ENCODE data around the gene PODXL2. TPM values are rescaled to one million over a fixed set of nuclear protein-coding genes. Genes with fewer than 3 reads are reported as not detected.

Gene PODXL2
- total RNA-seq, 4 donors from 2014 or later = 1.5 to 13.5 TPM; not detected in 2

DNA sequence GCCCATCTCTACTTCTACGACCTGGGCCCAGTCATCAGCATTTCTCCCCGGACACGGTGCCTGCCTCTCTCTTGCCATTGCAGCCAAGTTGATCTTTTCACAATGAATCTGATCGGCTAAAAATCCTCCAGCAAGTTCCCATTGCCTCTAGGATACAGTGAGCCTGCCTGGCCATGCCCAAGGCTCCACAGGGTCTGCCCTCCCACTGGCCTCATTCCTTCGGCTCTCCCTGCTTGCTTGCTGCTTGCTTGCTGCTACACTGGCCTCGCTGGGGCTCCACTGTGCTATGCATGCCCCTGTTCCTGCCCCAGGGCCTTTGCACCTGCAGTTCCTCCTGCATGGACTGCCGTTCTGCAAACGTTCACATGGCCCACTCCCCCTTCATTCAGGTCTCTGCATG lies 45.8 kb downstream of the PODXL2 start:
- Histone ChIP-seq H3K27ac (no peak overlapping the region), H3K4me3 (no peak overlapping the region), H3K36me3 (no peaks in the 10 kb centered on the region), H3K27me3 (no peaks in the 10 kb centered on the region), H3K4me1 (peaks cover 0 to 7% of the 10 kb centered on the region in 2 donors), H3K9me3 (no peaks in the 10 kb centered on the region)
- peak in 1 of 2 donors; percentile 9 for DNase-seq
- intact Hi-C loops (cut with DNase I; ENCODE audit: low total_unique reads) = loop anchor here (10.0 kb wide), 1 partner anchor 80 kb away; the partner anchor contains the start of genes MCM2 and TPRA1
- no peak for TF ChIP-seq POLR2A (IDR thresholded peaks at IDR 0.05)
- TF ChIP-seq, protein P1, sequence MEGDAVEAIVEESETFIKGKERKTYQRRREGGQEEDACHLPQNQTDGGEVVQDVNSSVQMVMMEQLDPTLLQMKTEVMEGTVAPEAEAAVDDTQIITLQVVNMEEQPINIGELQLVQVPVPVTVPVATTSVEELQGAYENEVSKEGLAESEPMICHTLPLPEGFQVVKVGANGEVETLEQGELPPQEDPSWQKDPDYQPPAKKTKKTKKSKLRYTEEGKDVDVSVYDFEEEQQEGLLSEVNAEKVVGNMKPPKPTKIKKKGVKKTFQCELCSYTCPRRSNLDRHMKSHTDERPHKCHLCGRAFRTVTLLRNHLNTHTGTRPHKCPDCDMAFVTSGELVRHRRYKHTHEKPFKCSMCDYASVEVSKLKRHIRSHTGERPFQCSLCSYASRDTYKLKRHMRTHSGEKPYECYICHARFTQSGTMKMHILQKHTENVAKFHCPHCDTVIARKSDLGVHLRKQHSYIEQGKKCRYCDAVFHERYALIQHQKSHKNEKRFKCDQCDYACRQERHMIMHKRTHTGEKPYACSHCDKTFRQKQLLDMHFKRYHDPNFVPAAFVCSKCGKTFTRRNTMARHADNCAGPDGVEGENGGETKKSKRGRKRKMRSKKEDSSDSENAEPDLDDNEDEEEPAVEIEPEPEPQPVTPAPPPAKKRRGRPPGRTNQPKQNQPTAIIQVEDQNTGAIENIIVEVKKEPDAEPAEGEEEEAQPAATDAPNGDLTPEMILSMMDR (IDR thresholded peaks at IDR 0.05) = no peak

DNA sequence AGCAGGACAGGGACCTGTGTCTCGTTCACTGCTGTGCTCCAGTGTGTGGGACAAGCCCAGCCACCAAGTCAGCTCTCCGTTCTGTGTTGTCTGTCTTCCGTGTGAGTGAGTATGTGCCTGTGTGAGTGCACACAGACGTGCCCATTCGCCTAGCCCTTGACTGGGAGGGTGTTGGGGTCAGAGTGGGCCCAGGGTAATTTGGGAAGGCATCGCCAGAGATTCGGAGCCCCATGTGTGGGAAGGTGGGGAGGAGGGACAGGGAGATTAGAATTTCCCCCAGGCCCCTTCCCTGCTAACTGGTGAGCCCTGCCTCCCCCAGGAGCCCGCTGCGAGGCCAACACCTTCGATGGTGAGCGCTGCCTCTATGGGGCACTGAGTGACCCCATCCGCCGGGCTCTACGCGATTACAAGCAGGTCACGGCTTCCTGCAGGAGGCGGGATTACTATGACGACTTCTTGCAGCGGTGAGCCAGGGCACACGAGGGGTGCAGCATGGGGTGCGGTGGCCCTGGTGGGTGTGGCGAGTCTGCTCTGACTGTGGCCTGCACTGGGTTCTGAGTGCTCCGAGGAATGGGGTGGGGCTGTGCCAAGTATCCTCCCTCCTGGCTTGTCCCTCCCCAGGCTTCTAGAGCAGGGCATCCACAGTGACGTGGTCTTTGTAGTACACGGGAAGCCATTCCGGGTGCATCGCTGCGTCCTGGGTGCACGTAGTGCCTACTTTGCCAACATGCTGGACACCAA lies 46.8 kb downstream of the PODXL2 start:
- no peaks in the 10 kb centered on the region for H3K27me3 ChIP-seq
- intact Hi-C loops (cut with DNase I; ENCODE audit: low total_unique reads) = loop anchor here (10.0 kb wide), 1 partner anchor 81 kb away; the partner anchor contains the start of genes MCM2 and TPRA1
- H3K9me3 ChIP-seq = no peaks in the 10 kb centered on the region
- H3K4me3 ChIP-seq = no peak overlapping the region
- no peaks in the 10 kb centered on the region for H3K36me3 ChIP-seq
- peak; percentile 14 to 17 for DNase-seq
- H3K4me1 ChIP-seq = peaks cover 0 to 7% of the 10 kb centered on the region in 2 donors
- no peak for TF ChIP-seq POLR2A (IDR thresholded peaks at IDR 0.05)
- TF ChIP-seq, protein P1 (IDR thresholded peaks at IDR 0.05) = no peak
- no peak overlapping the region for H3K27ac ChIP-seq

DNA sequence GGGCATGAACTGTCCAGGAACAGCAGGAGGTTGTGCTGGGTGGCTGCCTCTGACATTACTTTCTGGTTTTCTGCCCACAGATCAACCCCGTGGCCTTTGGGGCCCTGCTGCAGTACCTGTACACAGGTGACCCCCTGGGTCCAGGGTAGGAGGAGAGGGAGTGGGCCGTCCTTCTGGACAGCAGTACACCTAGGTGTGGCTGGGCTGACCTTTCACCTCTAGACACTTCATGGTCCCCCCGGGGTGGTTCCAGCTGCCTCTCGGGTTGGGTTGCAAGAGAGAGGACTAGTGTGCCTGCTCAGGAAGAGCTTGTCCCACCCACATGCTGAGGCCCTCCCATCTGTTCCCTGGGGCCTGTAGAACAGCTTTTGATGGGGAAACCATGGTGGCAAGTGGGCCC lies 47.5 kb downstream of the PODXL2 start:
- intact Hi-C loops (cut with DNase I; ENCODE audit: low total_unique reads) = loop anchor here (10.0 kb wide), 1 partner anchor 82 kb away; the partner anchor contains the start of genes MCM2 and TPRA1
- Histone ChIP-seq H3K27me3 (no peaks in the 10 kb centered on the region), H3K4me1 (peaks cover 0 to 7% of the 10 kb centered on the region in 2 donors), H3K4me3 (no peak overlapping the region), H3K27ac (no peak overlapping the region), H3K36me3 (no peaks in the 10 kb centered on the region), H3K9me3 (no peaks in the 10 kb centered on the region)
- no peak for TF ChIP-seq POLR2A (IDR thresholded peaks at IDR 0.05)
- TF ChIP-seq, protein P1 (IDR thresholded peaks at IDR 0.05) = no peak
- DNase-seq = peak in 1 of 2 donors; percentile 13

DNA sequence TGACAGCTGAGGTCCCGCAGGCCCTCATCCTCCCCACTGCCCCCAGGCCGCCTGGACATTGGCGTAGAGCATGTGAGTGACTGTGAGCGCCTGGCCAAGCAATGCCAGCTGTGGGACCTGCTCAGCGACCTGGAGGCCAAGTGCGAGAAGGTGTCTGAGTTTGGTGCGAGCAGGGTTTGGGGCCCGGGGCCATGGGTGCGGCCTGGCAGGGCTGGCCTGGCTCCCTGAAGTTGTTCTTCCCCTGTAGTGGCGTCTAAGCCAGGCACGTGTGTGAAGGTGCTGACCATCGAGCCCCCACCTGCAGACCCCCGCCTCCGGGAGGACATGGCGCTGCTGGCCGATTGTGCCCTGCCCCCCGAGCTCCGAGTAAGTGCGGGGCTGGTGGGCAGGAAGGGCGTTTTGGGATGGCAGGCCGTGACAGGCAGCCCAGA lies 48.0 kb downstream of the PODXL2 start:
- intact Hi-C loops (cut with DNase I; ENCODE audit: low total_unique reads) = loop anchor here (10.0 kb wide), 1 partner anchor 82 kb away; the partner anchor contains the start of genes MCM2 and TPRA1
- H3K27ac ChIP-seq = no peak overlapping the region

More for the DNA sequence above, 48.0 kb downstream of the PODXL2 start:
- no peaks in the 10 kb centered on the region for H3K9me3 ChIP-seq
- H3K4me1 ChIP-seq = peaks cover 0 to 7% of the 10 kb centered on the region in 2 donors
- H3K36me3 ChIP-seq = no peaks in the 10 kb centered on the region
- TF ChIP-seq POLR2A (IDR thresholded peaks at IDR 0.05) = no peak
- TF ChIP-seq, protein P1 (IDR thresholded peaks at IDR 0.05) = no peak
- H3K27me3 ChIP-seq = no peaks in the 10 kb centered on the region
- H3K4me3 ChIP-seq = no peak overlapping the region
- DNase-seq = peak; percentile 11 to 13

All from uterus (tissue), 4 donors.